NB4 (cell line): ENCODE measurements around the gene CACNA1B.

Experiments used
- MYC ChIP-seq: IDR thresholded peaks from 2 replicates; pipeline ENCODE4 v1.6.1; 2011; ENCODE audit warnings: low read depth, low read length
- POLR2A ChIP-seq: IDR thresholded peaks from 2 replicates; pipeline ENCODE4 v1.6.1; 2011; ENCODE audit warnings: mild to moderate bottlenecking; ENCODE audit not compliant: insufficient read length; ENCODE audit errors: extremely low read depth
- TF ChIP-seq, protein P1 (sequence below): IDR thresholded peaks from one replicate; pipeline ENCODE4 v1.5.1; 2012; ENCODE audit warnings: low read depth, low read length
- TF ChIP-seq, protein P2 (sequence below): IDR thresholded peaks from 2 replicates; pipeline ENCODE4 v1.6.1; 2011; ENCODE audit warnings: low read depth, low read length

DNA sequence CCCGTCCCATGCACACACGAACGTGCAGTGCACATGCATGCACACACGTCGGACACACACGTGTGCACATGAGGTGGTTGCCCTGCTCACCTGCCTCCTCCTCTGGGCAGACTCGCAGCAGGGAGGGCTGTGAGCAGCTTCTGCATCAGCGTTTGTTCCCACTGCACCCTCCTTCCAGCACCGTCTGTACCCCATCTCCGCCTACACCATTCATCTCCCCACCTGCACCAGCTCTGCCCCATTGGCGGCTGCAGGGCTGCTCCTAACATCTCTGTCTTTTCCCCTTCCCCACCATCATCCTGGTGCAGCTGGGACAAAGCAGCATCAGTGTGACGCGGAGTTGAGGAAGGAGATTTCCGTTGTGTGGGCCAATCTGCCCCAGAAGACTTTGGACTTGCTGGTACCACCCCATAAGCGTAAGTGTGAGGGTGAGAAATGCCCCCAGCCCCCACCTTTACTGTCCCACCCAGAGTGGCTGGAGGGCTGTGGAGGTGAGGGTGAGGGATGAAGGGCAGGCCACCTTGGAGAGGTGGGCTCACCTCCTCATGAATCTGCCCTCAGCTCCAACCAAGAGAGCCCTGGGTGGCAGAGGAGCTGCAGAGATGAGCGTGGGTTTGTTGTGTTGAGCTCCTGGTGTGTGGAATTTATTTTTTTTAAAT, 234.6 kb downstream of the CACNA1B start:
- TF ChIP-seq, protein P1, sequence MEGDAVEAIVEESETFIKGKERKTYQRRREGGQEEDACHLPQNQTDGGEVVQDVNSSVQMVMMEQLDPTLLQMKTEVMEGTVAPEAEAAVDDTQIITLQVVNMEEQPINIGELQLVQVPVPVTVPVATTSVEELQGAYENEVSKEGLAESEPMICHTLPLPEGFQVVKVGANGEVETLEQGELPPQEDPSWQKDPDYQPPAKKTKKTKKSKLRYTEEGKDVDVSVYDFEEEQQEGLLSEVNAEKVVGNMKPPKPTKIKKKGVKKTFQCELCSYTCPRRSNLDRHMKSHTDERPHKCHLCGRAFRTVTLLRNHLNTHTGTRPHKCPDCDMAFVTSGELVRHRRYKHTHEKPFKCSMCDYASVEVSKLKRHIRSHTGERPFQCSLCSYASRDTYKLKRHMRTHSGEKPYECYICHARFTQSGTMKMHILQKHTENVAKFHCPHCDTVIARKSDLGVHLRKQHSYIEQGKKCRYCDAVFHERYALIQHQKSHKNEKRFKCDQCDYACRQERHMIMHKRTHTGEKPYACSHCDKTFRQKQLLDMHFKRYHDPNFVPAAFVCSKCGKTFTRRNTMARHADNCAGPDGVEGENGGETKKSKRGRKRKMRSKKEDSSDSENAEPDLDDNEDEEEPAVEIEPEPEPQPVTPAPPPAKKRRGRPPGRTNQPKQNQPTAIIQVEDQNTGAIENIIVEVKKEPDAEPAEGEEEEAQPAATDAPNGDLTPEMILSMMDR, result no peak
- no peak for TF ChIP-seq POLR2A
- TF ChIP-seq, protein P2, sequence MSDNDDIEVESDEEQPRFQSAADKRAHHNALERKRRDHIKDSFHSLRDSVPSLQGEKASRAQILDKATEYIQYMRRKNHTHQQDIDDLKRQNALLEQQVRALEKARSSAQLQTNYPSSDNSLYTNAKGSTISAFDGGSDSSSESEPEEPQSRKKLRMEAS, result no peak
- TF ChIP-seq MYC, result no peak
